Esophagus squamous epithelium (tissue), 4 donors: ENCODE measurements around the gene MS4A7.

ENCODE experiments used
- CTCF ChIP-seq, 6 experiments: fragments of 450-650 bp in 4 of 6; fragments of 200-600 bp in 2 of 6; sonication (generic) in 2 of 6; IDR thresholded peaks; one replicate each; pipeline ENCODE4 v1.5.1; 2016 to 2019; ENCODE audit warnings: antibody characterized with exemption in 6 of 6, mild to moderate bottlenecking in 4 of 6, moderate library complexity in 4 of 6
- POLR2A ChIP-seq, 4 donors: fragments of 450-650 bp; IDR thresholded peaks; one replicate each; pipeline ENCODE4 v1.6.1; 2017; ENCODE audit warnings: antibody characterized with exemption in 4 of 4, mild to moderate bottlenecking in 4 of 4, moderate library complexity in 3 of 4

DNA sequence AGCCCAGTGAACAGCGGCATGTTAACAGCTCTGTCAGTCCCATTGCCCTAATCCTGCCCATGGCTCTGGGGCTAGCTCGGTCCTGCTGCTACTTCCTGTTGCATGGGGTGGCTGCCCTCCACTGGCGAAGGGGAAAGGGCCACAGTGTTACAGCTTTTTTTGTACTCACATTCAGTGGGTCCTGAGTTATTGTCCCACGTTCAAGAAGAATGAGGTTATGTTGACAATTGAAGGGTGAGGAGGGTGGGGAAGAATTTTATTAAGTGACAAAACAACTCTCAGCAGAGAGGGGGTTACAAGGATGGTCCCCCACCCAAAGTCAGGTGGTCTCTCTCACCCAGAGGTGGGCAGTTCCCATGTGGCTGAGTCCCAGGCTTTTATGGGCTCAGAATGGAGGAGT, 17.7 kb upstream of the MS4A7 start:
- no peak for TF ChIP-seq CTCF (IDR thresholded peaks at IDR 0.05)
- TF ChIP-seq POLR2A (IDR thresholded peaks at IDR 0.05), result no peak
